GM19328 (cell line): ENCODE measurements around the gene NOP16.

Source experiments
- ATAC-seq: cut with Tn5 transposase; IDR thresholded peaks from one replicate; pipeline ENCODE4 v1.9.1; 2021; ENCODE audit warnings: mild to moderate bottlenecking, moderate library complexity; ENCODE audit not compliant: unreplicated experiment

The NOP16 gene

GRCh38 chr5:176362233-176362490 lies 26.2 kb downstream of the NOP16 start:
- ATAC-seq, result peak; percentile 12

DNA sequence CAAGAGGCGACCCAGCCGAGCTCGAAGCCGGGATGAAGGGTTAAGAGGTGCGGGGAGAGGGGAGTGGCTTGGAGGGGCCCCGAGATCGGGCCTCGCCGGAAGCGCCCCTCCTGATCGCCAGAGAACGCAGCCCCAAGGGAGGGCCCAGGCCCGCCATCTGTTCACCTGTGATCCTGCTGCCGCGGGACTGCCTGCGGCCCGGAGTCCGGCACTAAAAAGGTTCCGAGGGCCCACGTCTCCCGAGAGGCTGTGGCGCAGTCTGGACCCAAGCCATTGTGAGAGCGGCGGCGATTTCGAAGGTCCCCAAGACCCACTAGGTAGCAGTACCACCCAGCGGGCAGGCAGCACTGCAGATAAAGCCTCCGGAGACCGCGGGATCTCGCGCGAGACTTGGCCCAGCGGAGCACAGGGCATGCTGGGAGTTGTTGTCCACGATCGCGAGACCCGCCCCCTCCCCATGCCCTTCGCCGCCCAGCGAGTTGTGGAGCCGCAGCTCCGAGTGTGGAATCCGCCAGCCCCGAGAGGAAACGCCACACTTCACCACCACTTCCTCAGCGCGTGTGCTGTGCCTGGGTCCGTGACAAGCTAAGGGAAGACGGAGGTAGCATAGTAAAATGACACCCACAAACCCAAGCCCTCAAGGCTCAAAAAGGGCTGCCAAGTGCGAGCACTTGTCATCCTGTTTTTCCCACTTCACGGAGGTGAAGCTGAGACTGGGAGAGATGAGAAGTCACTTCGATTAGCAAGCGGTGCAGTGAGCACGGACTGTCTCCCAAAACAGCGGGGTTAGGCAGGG lies 26.8 kb downstream of the NOP16 start, which contains the start of gene KIAA1191:
TSS of gene KIAA1191 (minus strand) at position 328 of the 796 bp plus-strand sequence. CDS start 2,256 bp downstream, outside the sequence.
- peak; percentile 86 for ATAC-seq

GRCh38 chr5:176360894-176361436 lies 27.4 kb downstream of the NOP16 start:
- ATAC-seq, result peak; percentile 8

- no peak for ATAC-seq
Observed at GRCh38 chr5:176359658-176360057, 28.7 kb downstream of the NOP16 start.

DNA sequence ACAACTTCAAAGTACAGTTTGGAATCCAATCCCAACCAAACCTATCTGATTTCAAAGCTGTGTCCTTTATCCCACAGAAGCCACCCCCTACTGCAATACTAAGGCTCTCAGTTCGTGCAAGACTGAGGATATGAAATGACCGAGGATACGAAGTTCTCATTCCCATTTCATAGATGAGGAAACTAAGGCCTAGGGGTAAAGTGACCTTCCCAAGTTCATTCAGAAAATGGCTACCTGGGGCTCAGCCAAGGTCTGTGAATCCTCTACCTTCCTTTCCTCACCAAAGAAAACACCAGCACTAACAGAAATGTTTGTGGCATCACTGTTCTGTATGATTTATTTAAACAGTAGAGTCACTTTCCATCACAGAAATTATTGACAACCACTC lies 32.2 kb downstream of the NOP16 start:
- no peak for ATAC-seq

GRCh38 chr5:176355400-176356178 lies 32.8 kb downstream of the NOP16 start:
- ATAC-seq, result no peak

- no peak for ATAC-seq
Observed at GRCh38 chr5:176353533-176353932, 34.9 kb downstream of the NOP16 start.

DNA sequence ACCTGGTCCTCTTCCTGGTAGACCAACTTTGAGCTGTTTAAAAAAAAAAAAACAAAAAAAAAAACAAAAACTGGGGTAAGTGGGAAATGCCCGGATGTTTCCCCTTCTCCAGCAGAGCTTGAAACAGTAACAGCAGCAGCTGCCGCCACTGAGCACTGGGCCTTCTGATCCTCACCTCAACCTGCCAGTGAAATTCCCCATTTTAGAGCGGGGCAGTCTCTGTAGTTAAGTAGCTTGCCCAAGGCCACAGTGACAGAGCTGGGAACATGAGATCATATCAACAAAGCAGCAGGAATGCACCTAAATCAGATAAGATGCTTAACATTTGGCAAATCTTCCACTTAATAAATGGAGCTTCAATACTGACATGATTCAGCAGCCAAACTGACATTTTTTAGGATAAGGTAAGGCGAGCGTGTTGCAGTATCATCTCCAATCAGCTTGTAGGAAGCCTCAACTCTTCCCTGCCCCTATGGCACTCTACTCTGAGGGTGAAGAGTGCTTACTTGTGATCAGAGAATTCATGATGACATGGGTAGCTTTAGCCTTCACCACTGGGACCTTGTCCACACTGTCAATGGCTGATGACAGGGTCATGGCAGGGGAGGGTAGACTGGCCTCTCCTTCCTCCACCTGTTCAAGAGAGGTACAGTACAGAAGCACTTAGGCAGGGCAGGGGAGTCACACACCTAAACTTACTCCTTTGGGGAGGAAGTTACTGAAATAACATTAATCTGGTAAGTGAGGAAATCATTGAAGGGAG lies 36.1 kb downstream of the NOP16 start:
- ATAC-seq, result no peak

DNA sequence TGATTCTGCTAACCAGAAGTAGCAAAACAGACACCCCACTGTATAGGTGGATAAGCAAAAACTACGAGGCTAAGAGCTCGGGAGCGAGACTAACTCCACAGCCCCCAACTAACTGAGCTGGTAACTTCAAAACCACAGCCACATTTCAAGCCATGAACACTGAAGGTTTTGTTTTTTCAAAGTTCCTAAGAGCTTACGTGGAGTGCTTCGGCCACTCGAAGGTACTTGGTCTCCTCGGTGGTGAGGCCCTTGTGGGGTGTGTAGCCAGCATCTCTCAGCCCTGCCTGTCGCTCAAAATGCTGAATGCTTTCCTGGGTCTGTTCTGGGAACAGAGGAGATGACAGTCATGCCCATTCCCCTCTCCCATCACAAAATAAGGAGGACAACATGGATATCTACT lies 38.0 kb downstream of the NOP16 start:
- ATAC-seq, result no peak

- no peak for ATAC-seq
Observed at GRCh38 chr5:176342766-176343458, 45.5 kb downstream of the NOP16 start.

DNA sequence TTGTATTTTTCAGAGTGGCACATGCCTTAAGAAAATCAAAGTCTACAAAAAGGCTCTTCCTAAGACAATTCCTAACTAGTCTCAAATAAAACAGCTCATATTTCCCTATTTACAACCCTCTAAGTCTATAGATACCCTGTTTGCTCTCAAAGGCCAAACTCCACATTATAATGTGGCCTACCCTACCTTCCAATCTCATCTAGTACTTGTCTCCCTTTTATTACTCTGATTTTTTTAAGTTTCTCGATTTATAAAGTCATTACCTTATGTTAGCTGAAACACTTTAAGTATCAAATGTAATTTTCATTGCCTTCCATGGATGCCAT lies 46.3 kb downstream of the NOP16 start:
- no peak for ATAC-seq

- ATAC-seq, result no peak
Observed at GRCh38 chr5:176341325-176342157, 46.9 kb downstream of the NOP16 start.

DNA sequence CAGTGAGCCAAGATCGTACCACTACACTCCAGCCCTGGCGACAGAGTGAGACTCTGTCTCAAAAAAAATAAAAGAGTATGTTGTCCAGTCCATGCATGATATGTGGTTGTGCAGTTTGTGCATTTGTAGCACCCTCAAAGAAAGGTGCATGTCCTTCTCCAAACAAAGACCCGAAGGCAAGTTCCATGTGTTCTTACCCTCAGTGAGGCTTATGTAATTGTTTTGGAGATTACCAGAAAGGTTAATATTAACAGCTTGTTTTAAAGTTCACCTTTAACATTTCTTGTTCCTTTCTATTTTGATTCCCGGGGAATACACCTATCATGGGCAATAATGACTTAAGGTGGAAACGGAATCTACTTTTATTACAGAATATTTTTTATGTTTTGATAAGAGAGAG lies 49.1 kb downstream of the NOP16 start:
- ATAC-seq, result no peak

DNA sequence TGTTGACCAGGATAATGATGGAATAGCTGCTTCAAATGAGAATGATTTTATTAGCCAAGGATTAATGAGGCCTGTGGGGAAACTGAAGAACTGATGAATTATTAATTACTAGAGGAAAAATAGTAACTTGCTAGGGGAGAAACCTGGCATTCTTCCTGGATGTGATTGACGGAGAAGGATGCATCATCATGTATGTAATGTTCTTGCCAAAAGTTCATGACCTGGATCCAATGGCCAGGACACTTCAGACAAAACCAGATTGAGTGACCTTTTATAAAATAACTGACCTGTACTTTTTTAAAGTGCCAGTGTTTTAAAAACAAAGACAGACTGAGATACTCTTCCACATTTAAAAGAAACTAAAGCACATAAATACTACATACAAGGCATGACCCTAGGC lies 50.5 kb downstream of the NOP16 start:
- ATAC-seq, result no peak

DNA sequence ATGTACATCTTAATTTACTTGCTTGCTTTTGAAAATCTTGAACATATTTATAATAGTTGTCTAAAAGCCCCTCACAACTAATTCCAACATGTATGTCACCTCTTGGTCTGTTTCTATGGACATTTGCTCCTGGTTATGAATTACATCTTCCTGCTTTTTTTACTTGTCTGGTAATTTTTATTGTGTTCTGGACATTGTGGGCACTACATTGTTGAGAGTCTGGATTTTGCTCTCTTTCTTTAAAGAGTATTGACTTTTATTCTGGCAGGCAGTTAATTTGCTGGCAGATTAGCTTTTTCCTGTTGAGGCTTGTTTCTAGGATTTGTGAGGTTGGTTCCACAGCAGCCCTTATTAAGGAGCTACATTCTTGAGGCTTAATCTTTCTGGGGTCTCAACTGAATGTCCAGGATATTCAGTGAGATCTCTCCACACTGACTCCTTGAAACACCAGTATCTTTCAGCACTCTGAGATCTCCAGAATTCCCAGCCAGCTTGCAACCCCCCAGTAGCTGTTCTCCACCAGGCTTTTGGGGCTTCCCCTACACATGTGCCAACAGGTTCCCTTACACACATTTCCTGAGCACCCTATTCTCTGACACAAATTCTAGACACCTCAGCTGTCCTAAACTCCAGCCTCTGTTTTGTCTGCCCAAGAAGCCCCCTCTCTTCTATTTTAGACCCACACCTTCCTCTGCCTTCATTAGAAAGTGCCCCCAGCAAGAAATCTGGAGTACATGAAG lies 54.2 kb downstream of the NOP16 start:
- ATAC-seq, result no peak
